ENCODE data around the gene MFAP2. TPM values are rescaled to one million over a fixed set of nuclear protein-coding genes. Genes with fewer than 3 reads are reported as not detected.

The MFAP2 gene
- total RNA-seq, 1 donor from 2014 or later = 154 TPM

DNA sequence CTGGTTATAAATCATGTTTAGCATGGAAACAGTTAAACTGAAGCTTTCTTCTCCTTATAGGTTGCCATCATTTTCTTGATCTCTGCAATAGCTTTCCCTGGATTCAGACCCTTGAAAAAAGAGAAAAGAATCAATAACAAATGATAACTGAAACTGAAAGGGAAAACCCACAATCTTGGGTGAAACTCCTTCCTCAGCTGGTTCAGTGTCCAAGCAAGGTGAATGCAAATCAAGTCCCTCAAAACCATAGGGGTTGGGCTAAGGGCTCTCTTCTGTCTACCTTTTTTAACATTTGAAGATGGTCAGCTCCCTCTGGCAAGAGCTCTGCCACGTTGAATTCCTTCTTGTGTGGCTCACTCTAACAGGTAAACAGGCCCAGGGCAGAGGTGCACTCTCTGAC lies 38.4 kb upstream of the MFAP2 start:
- H3K27ac Mint-ChIP-seq (ENCODE audit: unreplicated experiment) = no peak overlapping the region
- H3K27me3 Mint-ChIP-seq (ENCODE audit: unreplicated experiment) = peaks cover 5% of the 10 kb centered on the region
- H3K4me1 Mint-ChIP-seq (ENCODE audit: unreplicated experiment) = no peaks in the 10 kb centered on the region
- no peaks in the 10 kb centered on the region for H3K9me3 Mint-ChIP-seq (ENCODE audit: unreplicated experiment)
- no peak for DNase-seq (ENCODE audit: low spot score)
- peak overlapping the region; percentile 47 for H3K4me3 Mint-ChIP-seq (ENCODE audit: unreplicated experiment)
- no peak for TF ChIP-seq CTCF (IDR thresholded peaks at IDR 0.05; ENCODE audit: unreplicated experiment)
- H3K36me3 Mint-ChIP-seq (ENCODE audit: low read depth, unreplicated experiment) = peaks cover 37% of the 10 kb centered on the region

- no peaks in the 10 kb centered on the region for H3K4me1 Mint-ChIP-seq (ENCODE audit: unreplicated experiment)
- H3K4me3 Mint-ChIP-seq (ENCODE audit: unreplicated experiment) = no peak overlapping the region
- peaks cover 10% of the 10 kb centered on the region for H3K27me3 Mint-ChIP-seq (ENCODE audit: unreplicated experiment)
- DNase-seq (ENCODE audit: low spot score) = no peak
- H3K27ac Mint-ChIP-seq (ENCODE audit: unreplicated experiment) = no peak overlapping the region
- no peak for TF ChIP-seq CTCF (IDR thresholded peaks at IDR 0.05; ENCODE audit: unreplicated experiment)
- H3K9me3 Mint-ChIP-seq (ENCODE audit: unreplicated experiment) = no peaks in the 10 kb centered on the region
- peaks cover 31% of the 10 kb centered on the region for H3K36me3 Mint-ChIP-seq (ENCODE audit: low read depth, unreplicated experiment)
These were observed 37.0 kb upstream of the MFAP2 start for GRCh38 chr1:17017435-17017834.

GRCh38 chr1:17016317-17016661 lies 35.9 kb upstream of the MFAP2 start:
- peaks cover 28% of the 10 kb centered on the region for H3K36me3 Mint-ChIP-seq (ENCODE audit: low read depth, unreplicated experiment)
- TF ChIP-seq CTCF (IDR thresholded peaks at IDR 0.05; ENCODE audit: unreplicated experiment) = no peak
- H3K27me3 Mint-ChIP-seq (ENCODE audit: unreplicated experiment) = peaks cover 10% of the 10 kb centered on the region
- DNase-seq (ENCODE audit: low spot score) = no peak
- H3K4me3 Mint-ChIP-seq (ENCODE audit: unreplicated experiment) = no peak overlapping the region
- H3K4me1 Mint-ChIP-seq (ENCODE audit: unreplicated experiment) = no peaks in the 10 kb centered on the region
- H3K9me3 Mint-ChIP-seq (ENCODE audit: unreplicated experiment) = no peaks in the 10 kb centered on the region
- H3K27ac Mint-ChIP-seq (ENCODE audit: unreplicated experiment) = no peak overlapping the region

DNA sequence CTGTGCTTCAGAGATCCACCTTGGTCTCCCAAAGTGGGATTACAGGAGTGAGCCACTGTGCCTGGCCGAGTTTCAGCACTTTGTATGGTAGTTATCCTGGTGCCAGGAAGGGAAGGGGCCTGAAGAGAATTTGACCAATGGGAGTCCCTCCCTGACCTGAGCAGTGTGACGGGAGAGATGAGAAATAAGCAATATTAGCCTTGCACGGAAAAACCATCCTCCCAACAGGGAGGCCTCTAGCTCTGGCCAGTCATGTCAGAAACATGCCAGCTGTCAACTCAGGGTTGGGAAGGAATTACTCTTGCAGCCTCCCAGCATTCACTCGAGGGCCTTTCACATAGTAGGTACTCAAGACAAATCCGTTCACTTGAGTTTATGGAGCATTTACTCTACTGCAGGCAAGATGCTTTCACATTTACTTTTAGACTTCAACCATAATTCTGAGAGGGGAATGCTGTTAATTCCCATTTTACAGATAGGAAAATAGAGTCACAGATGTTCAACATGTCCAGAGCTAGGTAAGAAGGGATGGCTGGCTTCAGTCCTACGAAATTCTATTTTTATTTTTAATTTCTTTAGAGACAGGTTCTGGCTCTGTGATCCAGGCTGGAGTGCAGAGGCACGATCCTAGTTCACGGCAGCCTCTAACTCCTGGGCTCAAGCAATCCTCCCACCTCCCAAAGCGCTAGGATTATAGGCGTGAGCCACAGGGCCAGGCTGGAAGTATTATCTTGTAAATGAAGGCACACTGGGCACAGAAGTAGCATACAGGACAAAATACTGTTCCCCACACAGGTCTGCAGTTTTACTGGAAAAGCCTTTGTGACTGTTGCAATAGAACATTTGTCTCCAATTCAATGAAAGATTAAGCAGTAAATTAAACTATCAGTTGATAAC lies 34.5 kb upstream of the MFAP2 start:
- H3K4me1 Mint-ChIP-seq (ENCODE audit: unreplicated experiment) = peaks cover 10% of the 10 kb centered on the region
- H3K27me3 Mint-ChIP-seq (ENCODE audit: unreplicated experiment) = peaks cover 9% of the 10 kb centered on the region
- DNase-seq (ENCODE audit: low spot score) = no peak
- H3K9me3 Mint-ChIP-seq (ENCODE audit: unreplicated experiment) = no peaks in the 10 kb centered on the region
- H3K4me3 Mint-ChIP-seq (ENCODE audit: unreplicated experiment) = no peak overlapping the region
- H3K36me3 Mint-ChIP-seq (ENCODE audit: low read depth, unreplicated experiment) = peaks cover 17% of the 10 kb centered on the region
- no peak overlapping the region for H3K27ac Mint-ChIP-seq (ENCODE audit: unreplicated experiment)
- no peak for TF ChIP-seq CTCF (IDR thresholded peaks at IDR 0.05; ENCODE audit: unreplicated experiment)

Measured in endothelial cell (in vitro differentiated cells).